Esophagus (tissue), 2 donors: ENCODE data around the gene ZNF700. TPM values are rescaled to one million over a fixed set of nuclear protein-coding genes. Genes with fewer than 3 reads are reported as not detected.
A peak's percentile ranks its signal among the peaks of the same experiment; 100 is the strongest.
"Not testable (repeated sequence)": the region's sequence is repeated elsewhere in the genome, so short reads cannot be mapped to it uniquely, and the experiment has no call there.

Source experiments
- H3K27ac ChIP-seq, 2 donors: one replicate each; pipeline ENCODE4 v1.5.1; 2013; ENCODE audit warnings: low read depth in 2 of 2, mild to moderate bottlenecking in 2 of 2, inconsistent platforms in 1 of 2, low read length in 1 of 2, moderate library complexity in 1 of 2
- H3K27me3 ChIP-seq, 2 donors: one replicate each; pipeline ENCODE4 v1.6.1; 2013; ENCODE audit warnings: low read length in 2 of 2, control low read depth in 1 of 2, mild to moderate bottlenecking in 1 of 2; ENCODE audit not compliant: insufficient read depth in 2 of 2, control insufficient read depth in 1 of 2
- H3K36me3 ChIP-seq, 2 donors: one replicate each; pipeline ENCODE4 v1.6.1; 2013; ENCODE audit warnings: low read length in 1 of 2; ENCODE audit not compliant: control insufficient read depth in 2 of 2, insufficient read depth in 2 of 2
- H3K4me1 ChIP-seq, 2 donors: one replicate each; pipeline ENCODE4 v1.6.1; 2013; ENCODE audit warnings: low read length in 1 of 2; ENCODE audit not compliant: control insufficient read depth in 2 of 2, insufficient read depth in 2 of 2
- H3K4me3 ChIP-seq, 2 donors: one replicate each; pipeline ENCODE4 v1.5.1; 2013; ENCODE audit warnings: low read length in 2 of 2, mild to moderate bottlenecking in 2 of 2, low read depth in 1 of 2, moderate library complexity in 1 of 2
- H3K9me3 ChIP-seq, 2 donors: one replicate each; pipeline ENCODE4 v1.6.1; 2013; ENCODE audit warnings: mild to moderate bottlenecking in 2 of 2, low read depth in 1 of 2, low read length in 1 of 2, moderate library complexity in 1 of 2; ENCODE audit not compliant: control insufficient read depth in 2 of 2, insufficient read depth in 1 of 2
- WGBS, 2 donors: extraction: QIAGEN DNeasy Blood & Tissue Kit; methylation state at CpG; one replicate each; pipeline ENCODE4 v1.1.7; 2013; 5-methylcytosine and 5-hydroxymethylcytosine counted together
- polyA plus RNA-seq, 2 donors: library from polyadenylated mRNA; stranded (reverse); fragments of 200-250 nt; gene quantifications; one replicate each; pipeline ENCODE4 v1.2.3, GENCODE V29; 2013
- donor health status: healthy with polysubstance abuse.
- donor health status: Bipolar disorder and iron deficiency.

Gene ZNF700
- polyA plus RNA-seq, 2 donors, result 6.4 to 16.9 TPM

DNA sequence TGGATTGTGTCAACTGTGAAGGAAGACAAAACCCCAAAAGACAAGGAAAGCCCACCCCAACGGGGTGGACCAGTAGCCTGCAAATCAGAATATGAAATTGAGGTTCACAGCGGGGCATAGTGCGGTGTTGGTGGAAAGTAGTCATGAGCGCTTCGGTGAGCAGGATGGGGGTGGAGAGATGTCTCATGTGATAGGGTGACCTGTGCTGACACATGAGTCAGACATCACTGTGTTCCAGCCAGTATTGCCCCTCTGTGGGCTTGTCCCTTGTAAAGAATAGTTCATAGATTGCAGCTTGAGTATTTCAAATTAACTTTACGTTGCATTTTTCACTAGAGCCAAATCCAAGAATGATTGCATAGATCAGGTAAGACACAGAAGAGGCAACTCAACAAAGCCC lies 30.1 kb upstream of the ZNF700 start:
- H3K4me1 ChIP-seq, result no peaks in the 10 kb centered on the region
- peaks cover 0 to 3% of the 10 kb centered on the region in 2 donors for H3K9me3 ChIP-seq
- no peaks in the 10 kb centered on the region for H3K27me3 ChIP-seq
- 94 to 96% methylated on average over 6 of the region's 6 CpGs for WGBS, 2 donors
- H3K4me3 ChIP-seq, result no peak overlapping the region
- H3K36me3 ChIP-seq, result no peaks in the 10 kb centered on the region
- H3K27ac ChIP-seq, result no peak overlapping the region

DNA sequence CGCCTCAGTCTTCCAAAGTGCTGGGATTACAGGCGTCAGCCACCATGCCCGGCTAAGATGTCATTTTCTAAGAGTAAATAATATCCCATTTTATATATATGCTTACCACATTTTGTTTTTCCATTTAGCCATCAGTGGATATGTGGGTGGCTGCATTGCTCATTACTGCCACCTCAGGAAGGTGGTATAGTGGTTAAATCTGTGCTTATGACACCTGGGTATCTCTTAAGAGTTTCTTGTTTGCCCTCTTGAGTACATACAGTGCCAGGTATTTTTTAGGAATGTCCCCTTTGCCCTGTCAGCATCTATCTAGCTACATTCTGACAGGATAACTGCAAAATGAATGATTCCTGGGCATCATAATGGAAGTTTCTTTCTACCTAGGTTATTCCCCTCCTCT lies 22.7 kb upstream of the ZNF700 start:
- WGBS, 2 donors, result 96 to 97% methylated on average over 3 of the region's 3 CpGs
- H3K27me3 ChIP-seq, result no peaks in the 10 kb centered on the region

DNA sequence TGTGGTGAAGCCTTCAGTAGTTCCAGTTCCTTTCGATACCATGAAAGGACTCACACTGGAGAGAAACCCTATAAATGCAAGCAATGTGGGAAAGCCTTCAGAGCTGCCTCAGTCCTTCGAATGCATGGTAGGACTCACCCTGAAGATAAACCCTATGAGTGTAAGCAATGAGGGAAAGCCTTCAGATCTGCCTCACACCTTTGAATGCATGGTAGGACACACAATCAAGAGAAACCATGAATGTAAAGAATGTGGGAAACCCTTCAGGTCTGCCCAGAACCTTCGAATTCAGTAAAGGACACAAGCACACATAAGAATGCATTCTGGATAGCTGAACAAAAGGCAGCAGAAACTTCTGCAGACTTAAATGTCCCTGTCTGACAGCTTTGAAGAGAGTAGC lies 19.0 kb upstream of the ZNF700 start:
- H3K4me1 ChIP-seq, result no peaks in the 10 kb centered on the region
- 93 to 96% methylated on average over 3 of the region's 3 CpGs for WGBS, 2 donors
- no peaks in the 10 kb centered on the region for H3K27me3 ChIP-seq
- no peak overlapping the region for H3K4me3 ChIP-seq
- peaks cover 0 to 2% of the 10 kb centered on the region in 2 donors for H3K36me3 ChIP-seq
- H3K9me3 ChIP-seq, result peaks cover 10 to 19% of the 10 kb centered on the region in 2 donors
- H3K27ac ChIP-seq, result no peak overlapping the region

More for the DNA sequence above, 22.7 kb upstream of the ZNF700 start:
- Histone ChIP-seq H3K36me3 (peaks cover 0 to 2% of the 10 kb centered on the region in 2 donors), H3K4me1 (no peaks in the 10 kb centered on the region), H3K27ac (no peak overlapping the region), H3K4me3 (no peak overlapping the region), H3K9me3 (peaks cover 10 to 22% of the 10 kb centered on the region in 2 donors)

DNA sequence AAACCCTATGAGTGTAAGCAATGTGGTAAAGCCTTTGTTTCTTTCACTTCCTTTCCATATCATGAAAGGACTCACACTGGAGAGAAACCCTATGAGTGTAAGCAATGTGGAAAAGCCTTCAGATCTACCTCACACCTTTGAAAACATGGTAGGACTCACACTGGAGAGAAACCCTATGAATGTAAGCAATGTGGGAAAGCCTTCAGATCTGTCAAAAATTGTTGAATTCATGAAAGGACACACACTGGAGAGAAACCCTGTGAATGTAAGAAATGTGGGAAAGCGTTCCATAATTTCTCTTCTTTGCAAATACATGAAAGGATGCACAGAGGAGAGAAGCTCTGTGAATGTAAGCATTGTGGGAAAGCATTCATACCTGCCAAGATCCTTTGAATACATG lies 13.0 kb upstream of the ZNF700 start:
- H3K4me1 ChIP-seq, H3K27me3 ChIP-seq, H3K4me3 ChIP-seq, H3K27ac ChIP-seq, H3K9me3 ChIP-seq, H3K36me3 ChIP-seq: not testable (repeated sequence)
- WGBS, 2 donors, result 89 to 100% methylated on average over 1 of the region's 1 CpG

DNA sequence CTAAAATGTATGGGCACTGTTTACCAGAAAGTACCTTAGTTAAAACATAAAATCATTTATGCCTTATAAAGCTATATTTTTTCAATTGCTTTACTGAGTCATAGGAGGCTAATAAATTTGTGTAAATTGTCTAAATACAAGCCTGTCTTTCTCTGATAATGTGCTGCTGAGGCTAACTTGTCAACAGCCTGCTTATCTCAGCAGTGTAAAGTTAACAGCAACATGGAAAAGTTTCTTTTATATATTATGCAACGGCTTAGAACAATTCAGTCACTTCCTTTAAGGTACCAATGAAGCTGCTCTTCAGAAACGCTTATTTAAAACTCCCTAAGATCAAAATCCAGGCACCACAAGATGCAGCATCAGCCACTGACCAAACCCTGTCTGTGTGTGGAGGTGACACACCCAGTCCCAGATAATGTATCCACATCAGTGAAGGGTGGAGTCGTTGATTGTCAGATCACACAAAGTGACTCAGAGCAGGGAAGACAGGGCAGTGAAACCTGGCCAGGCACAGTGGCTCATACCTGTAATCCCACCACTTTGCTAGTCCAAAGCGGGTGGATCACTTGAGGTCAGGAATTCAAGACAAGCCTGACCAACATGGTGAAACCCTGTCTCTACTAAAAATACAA lies 10.4 kb upstream of the ZNF700 start:
- H3K27me3 ChIP-seq, H3K36me3 ChIP-seq, H3K9me3 ChIP-seq, H3K27ac ChIP-seq, H3K4me3 ChIP-seq, H3K4me1 ChIP-seq: not testable (repeated sequence)
- WGBS, 2 donors, result 82 to 87% methylated on average over 4 of the region's 4 CpGs

DNA sequence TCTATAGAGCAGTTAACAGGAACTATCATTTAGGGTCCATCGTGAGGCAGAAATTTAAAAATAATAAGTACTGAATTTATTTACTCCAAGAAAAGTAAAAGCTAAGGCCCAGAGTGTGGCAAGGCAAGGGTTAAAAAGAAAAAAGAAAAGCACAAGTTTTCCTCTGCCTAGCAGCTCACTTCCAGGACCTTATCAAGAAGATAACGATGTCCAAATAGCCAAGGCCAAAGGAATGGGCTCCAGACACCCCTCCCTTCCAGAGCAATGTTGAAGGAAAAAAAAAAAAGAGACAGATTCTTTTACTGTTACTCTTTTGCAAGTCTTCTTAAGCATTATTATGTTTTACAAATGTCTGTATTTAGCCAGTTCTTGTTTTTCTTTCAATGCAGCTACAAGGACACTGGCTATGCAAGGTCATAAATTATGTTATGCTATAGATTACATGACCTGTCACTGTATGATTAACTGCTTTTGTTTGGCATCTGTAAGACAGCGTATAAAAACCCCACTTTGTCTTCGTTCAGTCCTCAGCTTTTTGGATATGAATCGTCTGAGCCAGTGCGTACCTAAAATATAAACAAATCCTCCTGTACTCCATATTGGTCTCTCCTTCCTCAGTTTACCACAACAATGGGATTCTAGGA lies 2.9 kb upstream of the ZNF700 start:
- 35 to 41% methylated on average over 6 of the region's 6 CpGs for WGBS, 2 donors
- Histone ChIP-seq H3K4me1 (no peaks in the 10 kb centered on the region), H3K9me3 (no peaks in the 10 kb centered on the region), H3K4me3 (no peak overlapping the region), H3K36me3 (no peaks in the 10 kb centered on the region), H3K27ac (no peak overlapping the region), H3K27me3 (no peaks in the 10 kb centered on the region)

DNA sequence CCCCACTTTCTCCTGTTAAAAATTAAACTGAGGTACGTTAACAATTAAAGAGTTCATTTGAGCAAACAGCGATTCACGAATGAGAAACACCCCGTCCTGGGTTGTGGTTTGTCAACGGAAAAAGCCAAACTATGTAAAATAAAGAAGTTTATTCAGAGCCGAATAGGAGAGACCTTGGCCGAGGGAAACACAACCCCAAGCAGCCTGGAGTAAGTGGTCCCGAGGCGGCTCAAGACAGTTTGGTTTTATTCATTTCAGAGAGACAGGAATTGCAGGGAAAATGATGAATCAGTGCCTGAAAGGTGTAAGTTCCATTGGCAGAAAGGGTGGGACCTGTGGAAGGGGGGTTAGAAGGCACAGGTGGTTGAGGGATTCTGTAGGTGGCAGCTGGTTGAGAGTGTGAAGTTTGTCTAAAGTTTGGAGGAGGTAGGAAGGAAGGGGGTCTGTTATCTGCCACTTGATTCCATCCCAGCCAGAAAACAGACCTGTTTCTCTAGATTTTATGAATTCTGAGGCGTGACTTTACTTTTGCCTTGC lies 812 bp downstream of the ZNF700 start:
- H3K4me3 ChIP-seq, result peak overlapping the region; percentile 80 to 97

DNA sequence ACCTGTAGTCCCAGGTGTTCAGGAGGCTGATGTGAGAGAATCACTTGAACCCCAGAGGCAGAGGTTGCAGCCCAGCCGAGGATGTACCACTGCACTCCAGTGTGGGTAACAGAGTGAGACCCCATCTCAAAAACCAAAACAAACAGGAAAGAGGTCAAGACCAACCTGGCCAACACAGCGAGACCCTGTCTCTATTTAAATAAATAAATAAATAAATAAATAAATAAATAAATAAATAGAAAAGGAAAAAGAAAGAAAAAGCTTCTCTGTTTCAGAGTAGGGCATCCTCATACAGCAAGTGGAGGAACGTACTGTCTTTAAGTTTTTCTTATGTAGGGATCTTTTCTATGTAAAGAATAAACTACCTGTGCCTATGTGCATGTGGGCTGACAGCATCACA lies 2.3 kb downstream of the ZNF700 start:
- Histone ChIP-seq H3K27me3 (no peaks in the 10 kb centered on the region), H3K36me3 (no peaks in the 10 kb centered on the region), H3K9me3 (no peaks in the 10 kb centered on the region), H3K4me1 (no peaks in the 10 kb centered on the region), H3K4me3 (no peak overlapping the region), H3K27ac (no peak overlapping the region)
- WGBS, 2 donors, result 88 to 91% methylated on average over 3 of the region's 3 CpGs

More for the DNA sequence above, 812 bp downstream of the ZNF700 start:
- not testable (repeated sequence) for H3K4me1 ChIP-seq, H3K27me3 ChIP-seq, H3K9me3 ChIP-seq, H3K36me3 ChIP-seq
- peak overlapping the region; percentile 95 to 99 for H3K27ac ChIP-seq
- WGBS, 2 donors, result 5 to 6% methylated on average over 10 of the region's 10 CpGs

DNA sequence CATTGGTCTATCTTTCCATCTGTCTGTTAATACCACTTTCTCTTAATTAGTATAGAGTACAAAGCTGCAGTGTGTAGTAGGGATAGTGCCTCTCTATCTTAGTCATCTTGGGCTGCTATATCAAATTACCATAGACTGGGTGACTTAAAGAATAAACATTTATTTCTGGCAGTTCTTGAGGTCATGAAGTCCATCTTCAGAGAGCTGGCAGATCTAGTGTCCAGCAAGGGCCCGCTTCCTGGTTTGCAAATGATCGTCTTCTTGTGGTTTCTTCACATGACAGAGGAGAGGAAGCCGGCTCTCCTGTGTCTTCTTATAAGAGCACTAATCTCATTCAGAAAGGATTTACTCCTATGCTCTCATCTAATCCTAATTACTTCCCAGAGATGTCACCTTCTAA lies 6.1 kb downstream of the ZNF700 start:
- no peak overlapping the region for H3K4me3 ChIP-seq
- no peaks in the 10 kb centered on the region for H3K4me1 ChIP-seq
- H3K27ac ChIP-seq, result no peak overlapping the region
- H3K27me3 ChIP-seq, result no peaks in the 10 kb centered on the region
- 82 to 90% methylated on average over 3 of the region's 3 CpGs for WGBS, 2 donors
- peaks cover 0 to 6% of the 10 kb centered on the region in 2 donors for H3K9me3 ChIP-seq
- no peaks in the 10 kb centered on the region for H3K36me3 ChIP-seq

DNA sequence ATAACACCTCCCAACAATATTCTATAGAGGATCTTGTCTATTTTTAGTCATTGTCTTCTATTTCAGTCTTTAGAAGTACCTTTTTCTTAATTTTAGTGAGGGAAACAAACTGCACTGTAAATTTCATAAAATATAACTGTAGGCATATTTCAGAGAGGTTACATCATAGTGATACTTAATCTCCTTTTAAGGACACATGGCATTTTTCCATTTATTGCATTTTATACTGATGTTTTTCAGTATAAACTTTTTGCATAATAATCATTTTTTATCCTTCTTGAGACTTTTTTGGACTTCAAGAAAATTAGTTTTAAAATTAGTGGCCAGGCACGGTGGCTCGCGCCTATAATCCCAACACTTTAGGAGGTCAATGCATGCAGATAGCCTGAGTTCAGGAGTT lies 6.6 kb downstream of the ZNF700 start:
- H3K9me3 ChIP-seq, result peaks cover 0 to 6% of the 10 kb centered on the region in 2 donors
- H3K27ac ChIP-seq, result no peak overlapping the region
- H3K27me3 ChIP-seq, result no peaks in the 10 kb centered on the region
- 95 to 96% methylated on average over 3 of the region's 3 CpGs for WGBS, 2 donors
- H3K4me3 ChIP-seq, result no peak overlapping the region
- no peaks in the 10 kb centered on the region for H3K36me3 ChIP-seq
- no peaks in the 10 kb centered on the region for H3K4me1 ChIP-seq
